Central memory CD8-positive, alpha-beta T cell (primary cell): ENCODE data around the gene COL4A2.

Experiments
- ATAC-seq: fragments of 150-1000 bp; cut with Tn5 transposase; replicated peaks from 2 replicates; pipeline ENCODE4 v1.10.0; 2022; ENCODE audit warnings: mild to moderate bottlenecking, moderate FRiP score, moderate number of reproducible peaks; ENCODE audit not compliant: poor library complexity, severe bottlenecking; ENCODE audit errors: extremely low read depth
- DNase-seq, 2 donors: peaks; one replicate each; pipeline ENCODE4 v3.0.0; 2021; ENCODE audit warnings: low spot score in 2 of 2
- H3K27ac Mint-ChIP-seq: one replicate; pipeline ENCODE4 v1.8.0; 2022; ENCODE audit warnings: low read depth, mild to moderate bottlenecking, moderate library complexity, mixed read lengths
- H3K27me3 Mint-ChIP-seq: one replicate; pipeline ENCODE4 v1.8.0; 2022; ENCODE audit warnings: mixed read lengths
- H3K36me3 Mint-ChIP-seq: one replicate; pipeline ENCODE4 v1.8.0; 2022; ENCODE audit warnings: mild to moderate bottlenecking, moderate library complexity, mixed read lengths; ENCODE audit not compliant: insufficient read depth
- H3K4me1 Mint-ChIP-seq: one replicate; pipeline ENCODE4 v1.8.0; 2022; ENCODE audit warnings: mixed read lengths
- H3K4me3 Mint-ChIP-seq: one replicate; pipeline ENCODE4 v1.8.0; 2022; ENCODE audit warnings: mild to moderate bottlenecking, moderate library complexity, mixed read lengths
- H3K9me3 Mint-ChIP-seq: one replicate; pipeline ENCODE4 v1.8.0; 2022; ENCODE audit warnings: mixed read lengths

Gene COL4A2

DNA sequence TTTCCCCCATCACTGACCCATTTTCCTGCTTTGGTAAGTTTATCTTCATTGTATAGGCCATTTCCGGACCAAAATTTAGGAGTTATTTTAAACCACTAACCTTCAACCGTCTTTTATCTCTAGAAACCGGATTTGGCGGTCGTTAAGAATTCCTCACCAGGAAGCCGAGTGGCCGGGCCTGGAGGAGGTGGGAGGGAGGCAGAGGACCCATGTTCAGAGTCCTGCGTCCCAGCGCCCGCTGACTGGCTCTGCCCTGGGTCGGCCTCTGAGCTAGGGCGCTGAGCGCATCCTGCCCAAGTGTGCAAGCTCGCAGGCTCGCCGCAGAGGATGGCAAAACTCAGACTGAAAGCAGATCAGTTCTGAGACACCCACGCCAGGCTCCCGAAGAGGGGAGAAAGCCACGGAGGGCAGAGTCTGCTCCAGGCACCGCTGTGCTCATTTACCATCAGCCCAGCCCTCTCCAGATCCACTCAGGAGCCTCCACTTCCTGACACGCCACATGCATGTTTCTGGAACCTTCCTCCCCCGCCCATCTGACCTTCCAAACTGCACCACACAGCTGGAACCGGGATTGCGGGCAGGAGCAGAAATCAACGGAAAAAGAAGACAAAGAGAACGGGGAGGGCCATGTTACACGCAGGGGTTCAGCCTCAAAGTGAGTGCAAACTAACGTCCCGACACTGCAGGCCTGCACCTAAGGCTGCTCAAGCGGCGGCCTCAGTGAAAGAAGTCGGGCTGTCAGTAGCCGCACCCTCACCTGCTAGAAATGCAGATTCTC lies 8.4 kb upstream of the COL4A2 start:
- Mint-ChIP-seq H3K27ac (no peak overlapping the region), H3K9me3 (no peaks in the 10 kb centered on the region), H3K4me1 (no peaks in the 10 kb centered on the region), H3K27me3 (peaks cover 64% of the 10 kb centered on the region), H3K4me3 (no peak overlapping the region), H3K36me3 (no peaks in the 10 kb centered on the region)
- ATAC-seq (no peak), DNase-seq (no peak)

DNA sequence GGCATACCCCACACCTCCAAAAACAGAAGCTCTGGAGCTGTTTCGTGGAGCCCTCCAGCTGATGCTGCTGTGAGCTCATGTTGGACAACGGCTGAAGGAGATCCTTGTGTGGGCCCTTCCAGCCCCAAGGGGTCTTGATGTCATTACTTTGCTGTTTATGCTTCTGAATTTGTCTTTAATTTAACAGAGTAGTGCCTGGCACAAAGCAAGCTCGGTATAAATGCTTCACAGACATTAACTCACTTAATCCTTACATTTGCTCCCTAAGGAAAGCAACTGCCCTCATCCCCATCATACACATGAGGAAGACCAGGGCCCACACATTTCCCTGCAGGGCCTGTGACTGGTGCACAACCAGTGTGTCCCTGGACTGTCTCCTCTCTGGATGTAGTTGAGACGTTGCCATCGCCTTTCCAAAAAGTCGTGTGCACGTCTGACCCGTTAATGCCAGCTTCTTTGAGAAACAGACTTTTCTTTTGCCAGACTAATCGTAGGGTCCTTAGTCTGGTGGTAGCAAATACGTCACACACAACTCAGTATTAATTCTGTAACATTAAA lies 7.7 kb upstream of the COL4A2 start:
- ATAC-seq (no peak), DNase-seq (no peak)
- no peaks in the 10 kb centered on the region for H3K4me1 Mint-ChIP-seq
- no peak overlapping the region for H3K4me3 Mint-ChIP-seq
- H3K9me3 Mint-ChIP-seq, result no peaks in the 10 kb centered on the region
- H3K36me3 Mint-ChIP-seq, result no peaks in the 10 kb centered on the region
- H3K27me3 Mint-ChIP-seq, result peaks cover 70% of the 10 kb centered on the region
- no peak overlapping the region for H3K27ac Mint-ChIP-seq

DNA sequence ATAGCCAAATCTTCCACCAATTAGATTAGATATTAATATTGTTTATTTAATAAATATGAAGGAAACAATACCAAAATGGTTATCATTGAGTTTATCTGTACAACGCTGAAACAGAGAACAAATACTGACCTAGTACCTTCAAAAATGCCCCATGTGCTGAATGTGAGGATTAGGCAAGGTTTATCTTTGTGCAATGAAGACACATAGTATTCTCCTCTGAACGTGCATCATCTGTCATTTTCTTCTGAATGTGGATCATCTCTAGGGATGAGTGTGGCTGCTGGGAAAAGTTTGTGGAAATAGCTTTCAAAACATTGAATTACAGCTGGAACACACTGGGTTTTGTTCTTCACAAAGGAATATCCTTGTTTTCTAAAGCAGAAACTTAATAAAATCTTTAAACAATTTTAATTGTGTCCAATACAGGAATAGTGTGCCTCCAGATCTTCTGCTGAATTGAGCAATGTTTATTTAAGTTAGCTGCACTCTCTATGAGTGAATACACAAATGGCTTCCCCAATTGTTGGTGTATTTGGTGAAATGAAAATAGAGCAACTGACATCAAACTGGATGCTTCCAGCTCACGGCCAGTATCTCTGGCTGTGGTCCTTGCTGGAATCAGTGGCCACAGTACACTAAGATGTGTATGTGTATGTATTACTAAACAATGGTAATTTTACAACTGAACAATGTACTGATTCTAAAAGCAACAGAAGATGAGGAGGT lies 6.8 kb upstream of the COL4A2 start:
- Mint-ChIP-seq H3K9me3 (no peaks in the 10 kb centered on the region), H3K4me3 (no peak overlapping the region), H3K4me1 (no peaks in the 10 kb centered on the region), H3K27me3 (peaks cover 79% of the 10 kb centered on the region), H3K27ac (no peak overlapping the region), H3K36me3 (no peaks in the 10 kb centered on the region)
- DNase-seq (no peak), ATAC-seq (no peak)

DNA sequence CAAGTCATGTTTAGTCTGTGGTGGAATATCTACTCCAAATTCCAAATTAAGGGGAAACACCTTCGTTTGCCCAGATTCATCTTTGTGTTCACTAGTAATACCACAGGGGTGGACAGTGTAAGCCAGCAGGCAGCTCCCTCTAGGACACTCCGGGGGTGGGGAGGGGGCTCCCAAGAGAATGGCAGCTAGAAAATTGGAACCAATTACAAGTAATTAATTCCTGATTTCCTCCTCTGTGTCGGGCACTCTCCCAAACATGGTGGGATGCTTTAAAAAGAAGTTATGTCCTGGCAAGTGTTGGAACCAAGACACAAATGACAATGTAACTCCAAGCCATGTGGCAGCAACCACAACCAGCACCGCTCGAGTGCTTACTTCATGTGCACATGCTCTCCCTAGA lies 6.0 kb upstream of the COL4A2 start:
- no peak overlapping the region for H3K4me3 Mint-ChIP-seq
- DNase-seq (no peak), ATAC-seq (no peak)
- H3K27me3 Mint-ChIP-seq, result peaks cover 87% of the 10 kb centered on the region
- no peaks in the 10 kb centered on the region for H3K9me3 Mint-ChIP-seq
- no peak overlapping the region for H3K27ac Mint-ChIP-seq
- no peaks in the 10 kb centered on the region for H3K36me3 Mint-ChIP-seq
- no peaks in the 10 kb centered on the region for H3K4me1 Mint-ChIP-seq

DNA sequence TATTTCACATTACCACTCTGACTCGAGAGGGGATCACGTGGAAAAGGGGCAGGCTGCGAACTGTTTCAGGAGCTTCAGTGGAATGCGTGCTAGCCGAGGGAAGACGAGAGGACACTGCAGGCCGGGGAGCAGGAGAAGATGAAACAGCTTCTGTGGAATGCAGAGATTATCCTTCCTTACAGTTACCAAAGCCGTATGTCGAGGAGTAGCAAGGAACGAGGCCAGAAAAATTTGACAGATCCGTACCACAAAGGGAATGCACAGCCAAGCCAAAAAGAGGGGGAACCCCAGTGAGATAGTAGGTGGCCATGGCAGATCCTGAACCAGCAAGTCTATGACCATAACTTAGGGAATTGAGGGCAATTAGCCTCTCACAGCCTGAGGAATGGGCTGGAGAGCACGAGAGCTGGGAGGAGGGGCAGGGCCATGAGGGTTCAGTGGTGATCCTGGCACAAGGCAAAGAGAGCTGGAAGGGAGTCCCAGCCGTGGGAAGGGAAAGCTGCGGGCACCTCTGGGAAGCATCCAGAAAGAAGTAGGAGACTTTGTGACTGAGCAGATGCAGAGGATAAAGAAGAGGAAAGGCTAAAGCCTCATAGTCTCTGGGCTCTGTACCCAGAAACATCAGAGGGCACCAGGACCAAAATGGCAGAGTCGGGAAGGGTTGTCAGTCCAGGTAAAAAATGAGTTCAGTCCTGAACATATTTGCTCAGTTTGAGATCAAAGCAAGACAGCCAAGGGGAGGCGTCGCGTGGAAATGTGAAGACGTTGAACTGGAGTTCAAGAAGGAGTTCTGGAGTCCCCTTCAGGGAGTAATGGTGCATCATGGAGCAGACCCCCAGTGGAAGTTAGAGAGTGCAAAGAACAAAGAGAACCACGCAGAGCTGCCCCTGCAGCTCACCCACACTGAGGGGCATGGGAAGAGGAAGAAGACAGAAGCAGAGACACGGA lies 5.2 kb upstream of the COL4A2 start:
- H3K9me3 Mint-ChIP-seq, result no peaks in the 10 kb centered on the region

DNA sequence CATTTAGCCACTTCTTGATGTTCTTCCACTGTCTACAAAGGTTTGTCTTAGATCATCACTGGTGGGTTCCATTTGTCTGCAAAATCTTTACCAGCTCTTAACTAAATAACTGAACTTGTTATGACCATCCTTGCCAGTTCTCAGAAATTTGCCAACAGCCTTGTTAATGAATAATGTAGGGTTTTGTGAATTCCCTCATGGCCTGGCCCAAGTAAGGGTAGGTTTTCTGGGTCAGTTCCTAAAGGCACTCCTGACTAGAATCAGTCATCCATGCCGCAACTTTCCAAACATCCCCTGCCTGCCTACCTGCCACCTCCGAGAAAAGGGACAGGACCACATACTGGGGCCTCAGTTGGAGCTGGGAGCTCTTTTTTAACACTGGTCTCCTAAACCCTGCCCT lies 4.1 kb upstream of the COL4A2 start:
- no peak overlapping the region for H3K27ac Mint-ChIP-seq
- H3K36me3 Mint-ChIP-seq, result no peaks in the 10 kb centered on the region
- no peak overlapping the region for H3K4me3 Mint-ChIP-seq
- peaks cover 1% of the 10 kb centered on the region for H3K4me1 Mint-ChIP-seq
- H3K27me3 Mint-ChIP-seq, result peaks cover 74% of the 10 kb centered on the region
- DNase-seq (no peak), ATAC-seq (no peak)
- no peaks in the 10 kb centered on the region for H3K9me3 Mint-ChIP-seq

More for the DNA sequence above, 5.2 kb upstream of the COL4A2 start:
- Mint-ChIP-seq H3K4me1 (no peaks in the 10 kb centered on the region), H3K27ac (no peak overlapping the region), H3K4me3 (no peak overlapping the region), H3K36me3 (no peaks in the 10 kb centered on the region), H3K27me3 (peaks cover 81% of the 10 kb centered on the region)
- ATAC-seq (no peak), DNase-seq (no peak)

DNA sequence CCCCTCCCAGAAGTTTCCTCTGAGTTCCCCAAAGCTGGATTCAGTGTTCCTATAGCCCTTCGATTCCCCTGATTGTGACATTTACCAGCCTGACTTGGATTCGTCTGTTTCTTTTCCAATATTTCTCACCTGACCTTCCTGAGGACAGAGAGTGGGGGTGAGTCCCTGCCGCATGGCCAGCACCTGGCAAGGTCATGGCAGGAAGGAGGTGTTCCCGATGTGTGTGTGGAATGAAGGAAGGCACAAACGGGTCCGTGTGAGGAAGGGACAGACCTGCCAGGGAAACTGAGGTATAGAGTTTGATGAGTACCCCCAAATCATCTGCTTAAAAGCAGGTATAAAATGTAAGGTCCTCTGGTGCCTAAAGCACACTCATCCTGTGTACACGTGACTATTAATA lies 3.4 kb upstream of the COL4A2 start:
- no peaks in the 10 kb centered on the region for H3K9me3 Mint-ChIP-seq
- H3K4me3 Mint-ChIP-seq, result no peak overlapping the region
- H3K36me3 Mint-ChIP-seq, result no peaks in the 10 kb centered on the region
- ATAC-seq (no peak), DNase-seq (no peak)
- H3K27me3 Mint-ChIP-seq, result peaks cover 76% of the 10 kb centered on the region
- H3K27ac Mint-ChIP-seq, result no peak overlapping the region
- peaks cover 6% of the 10 kb centered on the region for H3K4me1 Mint-ChIP-seq

DNA sequence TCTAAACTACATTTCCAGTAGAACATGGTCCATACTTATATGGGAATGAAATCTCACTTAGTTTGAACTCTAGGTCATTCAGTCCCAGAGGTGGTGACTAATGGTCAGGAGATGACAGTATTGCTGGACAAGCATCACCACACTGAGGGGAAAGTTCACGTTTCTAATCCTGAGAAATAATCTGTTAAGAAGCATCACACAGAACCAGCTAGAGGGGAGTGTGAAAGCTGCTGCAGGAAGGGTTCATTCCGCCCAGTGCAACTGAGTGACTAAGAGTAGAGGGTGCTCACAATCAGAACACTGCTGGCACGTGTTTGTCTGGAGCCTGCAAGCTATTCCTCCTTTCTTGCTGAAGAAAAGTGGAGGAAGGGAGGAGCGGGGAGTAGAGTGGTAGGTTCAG lies 2.8 kb upstream of the COL4A2 start:
- H3K27me3 Mint-ChIP-seq, result peaks cover 76% of the 10 kb centered on the region
- no peaks in the 10 kb centered on the region for H3K36me3 Mint-ChIP-seq
- DNase-seq (no peak), ATAC-seq (no peak)
- H3K4me1 Mint-ChIP-seq, result peaks cover 6% of the 10 kb centered on the region
- no peak overlapping the region for H3K27ac Mint-ChIP-seq
- no peak overlapping the region for H3K4me3 Mint-ChIP-seq
- H3K9me3 Mint-ChIP-seq, result no peaks in the 10 kb centered on the region

DNA sequence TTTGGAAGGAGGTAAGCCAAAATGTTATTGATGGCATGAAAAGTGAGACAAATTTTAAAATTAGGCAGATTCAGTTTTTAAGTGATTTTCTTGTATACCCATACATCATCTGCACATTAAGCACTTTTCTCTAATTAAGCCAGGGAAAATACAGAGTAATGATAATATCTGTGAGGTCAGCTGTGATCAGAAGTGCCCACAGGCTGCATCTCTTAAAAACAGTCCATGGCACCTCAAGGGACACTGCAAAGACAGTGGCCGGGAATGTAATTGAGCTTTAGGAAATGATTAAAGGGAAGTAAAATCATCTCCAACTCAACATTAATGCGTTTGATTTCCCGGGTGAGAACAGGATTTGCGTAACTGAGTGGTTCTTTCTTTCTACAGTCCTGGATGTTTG lies 2.1 kb upstream of the COL4A2 start:
- DNase-seq (no peak), ATAC-seq (no peak)
- Mint-ChIP-seq H3K9me3 (no peaks in the 10 kb centered on the region), H3K36me3 (no peaks in the 10 kb centered on the region), H3K4me3 (no peak overlapping the region), H3K4me1 (peaks cover 6% of the 10 kb centered on the region), H3K27ac (no peak overlapping the region), H3K27me3 (peaks cover 78% of the 10 kb centered on the region)

DNA sequence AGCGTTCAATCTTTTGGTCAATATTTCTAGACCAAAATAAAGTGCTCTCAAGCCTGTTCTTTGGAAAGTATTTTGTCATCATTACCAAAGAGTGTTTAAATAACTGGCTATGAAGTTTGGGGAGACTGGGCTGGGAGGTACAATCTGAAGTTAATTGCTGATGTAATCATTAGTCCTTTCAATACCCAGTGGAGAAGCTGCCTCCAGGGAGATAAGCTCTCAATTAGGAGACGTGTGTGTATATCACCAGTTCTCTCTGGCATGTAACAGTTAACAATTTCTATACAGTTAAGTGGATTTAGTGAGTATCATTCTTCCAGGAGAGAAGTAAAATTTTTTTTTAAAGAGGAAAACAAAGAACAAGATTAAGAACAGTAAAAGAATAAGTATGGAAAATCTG lies 1.5 kb upstream of the COL4A2 start:
- H3K4me1 Mint-ChIP-seq, result peaks cover 6% of the 10 kb centered on the region
- no peak overlapping the region for H3K4me3 Mint-ChIP-seq

DNA sequence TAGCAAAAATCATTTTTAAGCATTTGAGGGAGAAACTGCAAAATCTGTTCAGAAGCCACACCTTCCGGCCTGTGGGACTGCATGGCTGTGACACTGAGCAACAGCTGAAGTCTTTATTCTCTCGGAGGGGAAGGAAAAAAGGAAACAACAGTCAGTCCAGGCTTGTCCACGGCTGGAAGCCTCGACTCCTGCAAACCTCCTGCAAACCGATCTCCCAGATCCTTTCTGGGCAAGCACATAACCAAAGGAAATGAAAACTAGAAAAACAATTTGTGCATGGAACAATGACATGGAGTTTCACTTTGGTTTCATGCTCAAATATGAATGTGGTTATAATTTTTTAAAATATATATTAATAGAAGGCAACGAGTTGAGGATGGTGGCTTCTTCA lies 1.1 kb upstream of the COL4A2 start:
- Mint-ChIP-seq H3K4me3 (no peak overlapping the region), H3K9me3 (no peaks in the 10 kb centered on the region), H3K36me3 (no peaks in the 10 kb centered on the region), H3K27ac (no peak overlapping the region), H3K4me1 (peaks cover 6% of the 10 kb centered on the region), H3K27me3 (peaks cover 79% of the 10 kb centered on the region)
- ATAC-seq (no peak), DNase-seq (no peak)

More for the DNA sequence above, 1.5 kb upstream of the COL4A2 start:
- Mint-ChIP-seq H3K9me3 (no peaks in the 10 kb centered on the region), H3K36me3 (no peaks in the 10 kb centered on the region), H3K27ac (no peak overlapping the region), H3K27me3 (peaks cover 79% of the 10 kb centered on the region)
- DNase-seq, result no peak
- no peak for ATAC-seq

DNA sequence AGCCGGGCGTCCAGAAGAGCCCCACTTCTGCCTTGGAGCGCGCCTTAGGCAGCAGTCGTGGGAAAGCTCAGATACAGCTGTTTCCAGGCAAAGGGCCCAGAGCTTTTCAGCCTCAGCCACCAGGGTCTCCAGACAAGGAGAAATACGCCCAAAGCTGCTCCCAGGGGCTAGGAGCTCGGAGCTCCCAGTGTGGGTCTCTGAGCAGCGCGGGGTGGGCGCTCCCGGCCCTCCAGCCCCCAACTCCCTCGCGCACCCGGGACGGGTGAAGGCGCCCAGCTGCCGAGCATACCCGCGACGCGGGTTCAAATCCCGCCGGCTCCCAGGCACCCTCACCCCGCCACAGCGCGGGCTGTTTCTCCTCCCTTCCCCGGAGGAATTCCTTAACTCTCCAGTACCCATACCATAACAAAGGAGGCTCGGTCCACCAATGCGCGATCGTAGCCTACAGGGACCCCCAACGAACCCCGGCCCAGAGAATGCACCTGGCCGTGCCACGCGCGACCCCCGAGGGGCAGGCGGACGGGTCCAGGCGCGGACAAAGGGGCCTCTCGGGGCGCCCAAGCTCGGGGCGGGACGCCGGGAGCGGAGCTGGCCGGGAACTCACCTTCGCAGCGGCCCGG lies 634 bp upstream of the COL4A2 start:
- ATAC-seq, result no peak
- Mint-ChIP-seq H3K9me3 (no peaks in the 10 kb centered on the region), H3K36me3 (no peaks in the 10 kb centered on the region), H3K27me3 (peaks cover 79% of the 10 kb centered on the region), H3K4me3 (no peak overlapping the region), H3K4me1 (peaks cover 6% of the 10 kb centered on the region), H3K27ac (no peak overlapping the region)
- DNase-seq, result no peak
